Measurements from ENCODE around the gene ERH.

- no peak for TF ChIP-seq POLR2A (IDR thresholded peaks at IDR 0.05)
- no peak for TF ChIP-seq CTCF (IDR thresholded peaks at IDR 0.05)
These were observed 44.9 kb downstream of the ERH start for GRCh38 chr14:69353168-69353567.
